Activated CD4-positive, alpha-beta T cell treated with anti-CD3 and anti-CD28 coated beads for 48 hours (primary cell): ENCODE results near the gene HDHD3.
A peak's percentile ranks its signal among the peaks of the same experiment; 100 is the strongest.

Experiments used
- DNase-seq: peaks from one replicate; pipeline ENCODE4 v3.0.0-alpha.2; 2020

The HDHD3 gene

DNA sequence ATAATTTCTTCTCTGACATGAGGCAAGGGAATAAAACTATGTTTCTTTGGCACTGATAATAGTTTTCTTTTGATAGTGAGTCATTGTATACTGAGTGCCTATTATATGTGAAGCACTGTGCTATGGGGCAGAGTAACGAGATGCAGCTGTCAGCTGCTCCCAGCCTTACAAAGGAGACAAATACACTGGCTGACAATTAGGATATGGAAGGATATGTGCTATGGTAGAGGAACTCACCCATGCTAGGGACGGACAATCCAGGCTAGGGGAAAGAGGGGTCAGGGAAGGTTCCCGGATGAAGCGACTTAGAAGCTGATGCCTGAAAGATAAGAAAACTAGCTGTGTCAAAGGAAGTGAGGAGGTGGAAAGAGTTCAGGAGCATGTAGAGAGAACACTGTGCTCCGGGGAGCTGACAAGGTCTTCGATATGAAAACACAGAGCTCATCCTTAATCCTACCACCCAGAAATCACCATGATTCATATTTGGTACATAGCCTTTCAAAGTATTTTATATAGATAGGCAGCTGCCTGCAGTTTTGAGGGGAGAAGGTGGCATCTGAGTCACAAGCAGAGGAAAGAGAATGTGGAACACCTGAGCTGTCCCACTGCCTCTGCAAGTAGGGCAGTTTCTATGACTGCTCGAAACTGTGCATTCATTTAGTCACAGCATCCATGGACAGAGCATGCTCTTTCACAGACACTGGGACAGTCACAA is 15.3 kb downstream of the HDHD3 start:
- peak; percentile 66 for DNase-seq

DNA sequence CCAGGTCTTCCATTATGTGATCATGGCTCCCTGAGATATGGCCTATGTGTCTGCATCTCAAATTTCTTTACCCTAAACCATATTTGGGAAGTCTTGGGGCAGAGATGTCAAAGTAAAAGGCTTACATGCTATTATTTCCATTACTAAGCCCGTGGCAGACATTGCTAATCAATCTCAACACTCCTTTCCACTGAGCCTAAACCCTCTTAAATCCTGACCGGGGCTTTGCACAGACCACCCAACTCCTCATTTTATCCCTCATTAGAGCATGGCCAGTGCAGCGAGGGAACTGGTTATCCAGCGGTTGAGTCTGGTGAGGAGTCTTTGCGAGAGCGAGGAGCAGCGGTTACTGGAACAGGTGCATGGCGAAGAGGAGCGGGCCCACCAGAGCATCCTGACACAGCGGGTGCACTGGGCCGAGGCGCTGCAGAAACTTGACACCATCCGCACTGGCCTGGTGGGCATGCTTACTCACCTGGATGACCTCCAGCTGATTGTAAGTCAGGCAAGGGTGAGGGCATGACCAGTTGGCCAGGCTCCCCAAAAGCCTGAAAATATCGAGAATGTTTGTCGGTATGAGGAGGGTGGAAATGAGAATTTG is 16.4 kb downstream of the HDHD3 start:
- no peak for DNase-seq

DNA sequence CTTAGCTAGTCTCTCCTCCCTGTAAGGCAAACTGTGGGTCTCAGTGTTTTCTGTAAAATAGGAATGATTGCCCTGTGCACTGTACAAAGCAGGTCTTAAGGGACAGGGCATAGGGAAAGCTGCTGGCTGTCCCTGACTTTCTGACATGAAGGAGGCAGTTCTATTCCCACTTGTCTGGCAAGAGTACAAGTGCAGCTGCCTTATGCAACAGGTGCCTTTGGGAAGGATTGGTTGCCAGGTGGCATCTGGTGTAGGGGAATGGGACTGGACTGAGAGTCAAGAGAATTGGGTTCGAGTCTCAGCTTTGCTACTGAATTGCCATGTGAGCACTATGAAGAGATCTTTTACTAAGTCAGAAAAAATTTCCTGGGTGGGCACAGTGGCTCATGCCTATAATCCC is 17.4 kb downstream of the HDHD3 start:
- no peak for DNase-seq

DNA sequence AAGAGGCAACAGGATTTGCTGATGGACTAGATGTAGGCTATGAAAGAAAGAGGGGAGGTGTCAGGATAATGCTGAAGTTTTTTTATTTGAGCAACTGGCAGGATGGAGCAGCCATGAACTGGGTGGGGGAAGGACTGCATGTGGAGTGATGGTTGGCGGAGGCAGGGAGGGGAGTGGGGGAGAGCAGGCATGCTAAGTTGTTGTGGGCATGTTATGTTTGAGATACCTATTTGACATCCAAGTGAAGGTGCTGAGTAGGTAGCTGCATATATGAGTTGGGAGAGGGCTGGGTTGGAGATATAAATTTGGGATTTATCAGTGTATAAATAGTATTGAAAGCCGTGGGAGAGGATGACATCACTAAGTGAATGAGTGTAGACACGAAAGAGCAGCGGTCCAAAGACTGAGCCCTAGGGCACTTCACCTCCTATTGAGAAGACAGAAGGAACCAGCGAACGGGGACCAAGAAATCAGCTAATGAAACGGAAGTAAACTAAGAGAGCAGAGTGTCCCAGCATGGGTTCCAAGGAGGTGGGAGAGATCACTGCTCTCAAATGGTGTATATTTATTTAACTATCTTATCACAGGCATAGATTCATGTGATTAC is 20.0 kb downstream of the HDHD3 start:
- no peak for DNase-seq

DNA sequence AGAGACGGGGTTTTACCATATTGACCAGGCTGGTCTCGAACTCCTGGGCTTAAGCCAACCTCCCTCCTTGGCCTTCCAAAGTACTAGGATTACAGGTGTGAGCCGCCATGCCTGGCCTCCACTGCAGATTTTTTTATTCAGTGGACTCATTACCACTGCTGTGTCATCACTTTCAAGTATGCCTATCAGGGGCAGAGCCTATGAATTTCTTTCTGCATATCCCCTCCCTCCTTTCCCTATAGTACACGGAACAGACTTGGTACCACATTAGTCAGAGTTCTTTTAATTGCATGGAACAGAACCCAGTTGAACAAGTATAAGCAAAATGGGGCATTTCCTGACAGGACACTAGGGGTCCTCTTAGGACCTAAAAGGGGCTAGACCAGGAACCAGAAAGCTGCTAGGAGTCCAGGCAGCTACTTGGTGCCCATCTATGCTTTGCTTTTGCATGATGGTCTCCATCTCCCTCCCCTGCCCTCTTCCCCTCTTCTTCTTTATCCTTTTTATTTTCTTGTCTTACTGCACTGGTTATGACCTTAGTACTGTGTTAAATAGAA is 21.7 kb downstream of the HDHD3 start:
- DNase-seq: no peak

DNA sequence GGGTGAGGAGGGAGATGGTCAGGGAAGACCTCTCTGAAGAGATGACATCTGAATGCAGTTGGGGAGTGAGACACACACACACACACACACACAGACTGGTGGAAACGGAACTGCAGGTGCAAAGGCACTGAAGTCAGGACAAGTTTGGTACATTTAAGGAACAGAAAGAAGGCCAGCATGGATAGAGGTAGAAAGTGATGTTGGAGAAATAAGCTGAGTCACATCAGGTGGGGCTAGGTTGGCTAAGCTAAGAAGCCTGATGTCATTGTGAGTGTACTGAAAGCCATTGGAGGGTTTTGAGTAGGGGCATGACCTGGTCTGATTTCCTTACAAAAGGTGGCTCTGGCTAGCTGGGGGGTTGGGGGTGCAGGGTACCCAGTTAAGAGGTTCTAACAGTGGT is 24.4 kb downstream of the HDHD3 start:
- DNase-seq: no peak

DNA sequence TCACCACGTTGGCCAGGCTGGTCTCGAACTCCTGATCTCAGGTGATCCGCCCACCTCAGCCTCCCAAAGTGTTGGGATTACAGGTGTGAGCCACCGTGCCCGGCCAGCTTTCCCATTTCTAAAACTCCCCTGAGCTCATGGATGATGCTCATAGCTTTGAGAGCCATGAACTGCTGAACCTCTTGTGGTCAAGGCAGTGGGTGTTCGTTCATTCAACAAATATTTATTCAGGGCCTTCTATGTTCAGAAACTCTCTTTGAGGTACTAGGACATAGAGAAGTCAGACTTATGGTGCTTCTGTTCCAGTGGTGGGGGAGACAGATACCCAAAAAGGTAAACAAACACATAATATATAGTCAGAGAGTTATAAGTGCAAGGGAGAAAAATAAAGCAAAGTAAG is 24.8 kb downstream of the HDHD3 start:
- DNase-seq: no peak

DNA sequence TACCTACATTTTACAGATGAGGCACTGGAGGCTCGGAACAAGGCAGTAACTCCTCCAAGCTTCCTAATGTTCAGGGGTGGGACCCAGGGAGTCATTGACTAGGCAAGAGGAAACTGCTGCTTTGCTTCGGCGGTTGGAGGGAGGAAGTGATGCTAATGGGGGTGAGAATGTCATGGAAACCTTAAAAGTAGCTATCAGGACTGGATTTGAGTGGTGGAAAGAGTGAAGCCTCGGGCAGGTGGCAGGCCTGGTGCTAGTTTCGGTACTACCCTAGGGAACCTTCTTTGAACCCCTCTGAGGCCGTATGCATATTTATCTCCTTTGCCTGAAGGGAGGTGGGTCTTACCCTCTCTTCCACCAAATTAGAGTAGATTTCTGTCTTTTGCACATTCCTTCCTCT is 25.8 kb downstream of the HDHD3 start:
- peak; percentile 69 for DNase-seq

DNA sequence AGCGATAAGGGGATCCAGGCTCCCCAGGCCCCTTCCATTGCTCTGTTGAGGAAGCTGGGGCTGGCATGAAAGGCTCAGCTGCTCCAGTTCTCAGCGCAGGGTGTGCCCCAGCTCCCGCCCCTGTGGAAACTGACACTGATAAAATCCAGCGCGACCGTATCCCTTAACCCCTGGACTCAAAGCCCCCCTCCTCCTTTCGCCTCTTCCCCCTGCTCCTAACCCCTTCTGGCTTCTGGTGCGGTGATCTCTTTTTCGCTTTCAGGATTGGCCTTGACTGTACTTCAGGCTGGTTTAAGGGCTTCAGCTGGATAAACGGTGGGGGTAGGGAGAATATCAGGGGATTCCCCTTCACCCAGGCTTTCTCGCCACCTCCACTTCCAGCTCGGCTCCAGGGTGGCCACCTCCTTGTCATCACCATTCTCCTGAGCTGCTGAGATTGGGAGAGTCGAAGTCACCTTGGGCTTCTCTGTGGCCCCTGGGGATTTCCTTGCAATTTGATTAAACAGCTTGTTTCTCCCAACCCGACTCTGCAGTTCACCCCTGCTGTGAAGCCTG is 26.6 kb downstream of the HDHD3 start:
- peak; percentile 32 for DNase-seq

DNA sequence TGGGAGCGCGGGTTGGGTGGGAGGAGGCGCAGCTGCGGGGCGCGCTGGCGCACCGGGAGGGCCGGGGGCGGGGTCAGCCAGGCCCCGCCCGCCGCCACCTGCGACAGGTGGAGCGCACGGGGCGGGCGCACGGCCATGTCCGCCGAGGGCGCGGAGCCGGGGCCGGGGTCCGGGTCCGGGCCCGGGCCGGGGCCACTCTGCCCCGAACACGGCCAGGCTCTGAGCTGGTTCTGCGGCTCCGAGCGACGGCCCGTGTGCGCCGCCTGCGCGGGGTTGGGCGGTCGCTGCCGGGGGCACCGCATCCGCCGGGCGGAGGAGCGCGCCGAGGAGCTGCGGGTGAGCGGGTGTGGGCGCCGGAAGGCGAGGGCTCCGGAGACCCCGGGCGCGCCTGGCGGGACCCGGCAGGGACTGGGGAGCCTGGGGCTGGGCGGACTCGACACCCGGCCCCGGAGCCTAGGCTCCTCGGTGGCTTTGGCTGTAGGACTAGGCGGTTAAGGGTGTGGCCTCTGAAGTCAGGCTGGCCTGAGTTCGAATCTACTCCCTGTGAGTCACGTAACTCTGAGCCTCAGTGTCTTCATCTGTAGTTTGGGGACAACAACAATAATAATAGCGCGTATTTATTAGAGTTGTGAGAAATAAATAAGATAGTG is 27.2 kb downstream of the HDHD3 start, which contains the start of gene BSPRY:
BSPRY (plus strand) TSS at position 97 of the 650 bp plus-strand sequence; CDS start at position 136, 39 bp downstream.
- DNase-seq: peak; percentile 48

DNA sequence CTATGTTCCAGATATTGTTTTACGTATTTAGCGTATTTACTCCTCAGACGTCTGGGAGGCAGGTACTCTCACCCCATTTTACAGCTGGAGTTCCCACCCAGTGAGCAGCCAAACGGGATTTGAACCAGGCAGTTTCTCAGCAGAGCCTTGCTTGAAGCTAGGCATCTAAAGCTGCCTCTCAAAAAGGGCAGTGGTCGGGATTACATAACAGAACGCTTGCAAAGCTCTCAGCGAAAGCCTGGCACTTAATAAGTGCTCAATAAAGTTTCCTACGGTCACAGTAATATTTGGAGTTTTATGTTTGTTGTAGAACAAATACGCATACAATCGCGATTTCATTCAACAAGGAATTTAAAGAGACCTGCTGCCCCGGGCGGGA is 27.7 kb downstream of the HDHD3 start:
- no peak for DNase-seq

DNA sequence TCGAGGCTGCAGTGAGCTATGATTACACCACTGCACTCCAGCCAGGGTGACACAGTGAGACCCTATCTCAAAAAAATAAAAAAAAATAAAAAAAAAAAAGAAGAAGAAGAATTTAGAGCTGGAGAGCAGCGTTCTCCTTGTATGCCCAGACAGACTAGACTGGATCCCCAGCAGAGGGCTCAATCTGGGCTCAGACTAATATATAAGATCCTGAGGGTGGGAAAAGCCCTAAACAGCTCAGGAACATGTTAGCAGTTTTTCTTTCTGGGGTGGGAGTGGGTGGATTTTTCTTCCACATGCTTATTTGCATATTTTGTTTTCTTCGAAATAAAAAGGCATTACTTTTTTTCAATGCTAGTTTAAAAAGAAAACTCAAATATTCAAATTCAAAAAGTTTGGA is 28.3 kb downstream of the HDHD3 start:
- no peak for DNase-seq

DNA sequence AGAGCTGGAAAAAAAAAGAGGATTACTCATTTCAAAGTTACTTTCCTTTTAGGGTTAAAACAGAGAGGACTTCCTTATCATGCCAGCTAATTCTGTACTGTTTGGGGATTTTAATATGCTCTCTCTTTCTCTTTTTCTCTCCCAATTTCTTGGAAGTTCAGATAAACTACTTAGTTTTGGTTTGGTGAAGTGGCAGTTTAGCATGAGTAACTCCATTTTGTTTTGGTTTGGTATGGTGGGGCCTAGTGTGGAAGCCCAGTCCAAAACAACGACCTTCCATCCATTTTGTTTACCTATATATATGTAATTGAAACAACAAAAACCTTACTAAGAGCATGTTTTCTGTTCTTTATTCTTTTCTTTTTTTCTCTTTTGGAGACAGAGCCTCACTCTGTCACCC is 31.1 kb downstream of the HDHD3 start:
- DNase-seq: no peak

DNA sequence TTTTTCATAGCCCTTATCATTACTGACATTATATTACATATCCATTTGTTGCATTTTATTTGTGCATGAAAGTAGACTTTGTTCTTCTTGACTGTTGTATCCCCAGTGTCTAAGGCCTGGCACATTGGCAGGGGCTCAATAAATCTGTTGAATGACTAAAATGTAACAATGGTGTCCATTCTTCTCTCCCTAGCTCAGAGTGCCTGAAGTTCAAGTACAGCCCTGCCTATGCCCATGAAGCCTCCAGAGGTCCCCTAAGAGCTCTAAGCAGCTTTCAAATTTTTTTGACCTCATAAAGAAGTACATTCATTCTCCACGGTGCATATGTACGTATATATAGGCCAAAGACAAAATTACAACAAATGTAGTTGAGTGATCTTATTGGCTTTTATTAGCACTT is 31.6 kb downstream of the HDHD3 start:
- DNase-seq: no peak

DNA sequence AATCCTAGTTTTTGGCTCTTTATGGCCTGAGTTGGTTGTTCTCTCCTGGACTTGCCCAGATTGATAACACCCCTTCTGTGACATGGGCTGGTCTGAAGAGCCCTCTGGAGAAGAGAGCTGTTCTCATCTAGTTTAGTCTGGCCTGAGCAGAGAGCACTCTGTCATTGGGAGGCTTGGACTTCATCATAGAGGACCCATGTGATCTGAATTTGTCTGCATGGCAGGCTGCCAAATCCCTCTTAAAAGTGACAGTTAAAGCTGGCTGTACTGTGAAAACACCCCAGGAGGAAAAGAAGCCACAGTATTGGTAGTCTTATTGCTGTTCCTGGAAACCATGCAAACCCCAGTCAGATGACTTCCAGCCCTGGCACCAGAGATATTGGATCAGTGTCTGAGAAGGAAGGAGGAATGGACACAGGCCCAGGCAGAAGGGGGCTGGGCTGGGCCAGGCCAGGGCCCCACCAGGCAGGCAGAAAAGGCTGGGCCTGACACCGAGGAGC is 33.0 kb downstream of the HDHD3 start:
- DNase-seq: no peak

DNA sequence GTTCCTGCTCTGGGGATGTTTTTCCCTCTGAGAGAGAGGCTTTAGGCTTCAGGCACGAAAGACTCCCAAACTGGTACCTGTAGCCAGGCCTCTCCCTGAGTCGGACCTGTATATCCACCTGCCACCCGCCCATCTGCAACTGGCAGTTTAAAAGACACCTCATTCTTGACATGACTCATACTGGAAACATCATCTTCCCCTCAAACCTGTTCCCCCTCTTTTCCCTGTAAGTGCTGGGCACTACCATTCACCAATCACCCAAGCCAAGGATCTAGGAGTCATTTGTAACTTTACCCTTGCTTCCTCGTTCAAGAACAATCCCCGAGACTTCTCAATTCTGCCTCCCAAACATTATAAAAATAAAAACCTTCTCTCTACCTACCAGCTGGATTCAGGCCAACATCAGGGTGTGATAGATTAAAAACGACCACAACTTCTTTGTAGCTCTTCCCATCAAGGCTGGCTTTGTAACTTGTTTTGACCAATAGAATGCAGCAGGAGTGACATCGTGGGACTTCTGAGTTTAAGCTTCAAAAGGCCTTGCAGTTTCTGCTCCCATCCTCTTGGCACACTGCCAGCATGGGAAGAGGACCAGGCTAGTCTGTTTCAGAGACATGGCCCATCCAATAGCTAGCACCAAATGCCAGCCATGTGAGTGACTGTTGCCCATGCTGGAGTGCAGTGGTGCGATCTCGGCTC is 34.9 kb downstream of the HDHD3 start:
- no peak for DNase-seq

DNA sequence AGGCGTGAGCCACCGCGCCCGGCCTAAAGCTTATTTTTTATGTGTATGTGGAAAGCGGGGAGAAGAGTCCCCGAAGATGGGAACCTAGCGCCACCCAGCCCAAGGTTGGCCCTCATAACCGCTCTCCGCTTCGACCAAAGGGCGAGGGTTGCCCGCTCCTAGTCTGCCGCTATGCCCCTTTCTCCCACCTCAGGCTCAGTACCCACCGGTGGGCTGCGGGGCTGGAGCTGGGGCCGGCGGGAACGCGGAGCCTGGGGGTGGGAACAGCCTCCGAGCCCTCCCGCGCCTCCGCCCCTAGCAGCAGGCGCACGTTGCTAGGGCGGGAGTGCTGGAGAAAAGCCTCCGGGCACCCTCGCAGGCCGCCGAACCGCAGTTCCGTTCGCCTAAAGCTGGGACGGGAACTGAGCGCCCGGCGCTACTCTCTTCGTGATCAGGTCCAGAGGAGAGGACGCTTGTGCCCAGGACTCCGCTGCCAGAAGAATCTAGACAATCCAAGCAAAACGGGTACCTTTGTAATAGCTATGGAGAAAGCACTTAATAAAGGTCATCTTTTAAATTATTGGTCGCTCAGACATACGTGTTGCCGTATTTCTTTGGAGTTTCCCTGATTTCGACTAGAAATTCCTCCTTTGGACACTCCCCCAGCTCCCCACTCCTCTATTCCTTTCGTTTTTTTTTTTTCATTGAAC is 36.6 kb downstream of the HDHD3 start, which contains the start of gene WDR31:
WDR31 (minus strand) TSS at position 265 of the 689 bp plus-strand sequence. CDS start 8,253 bp downstream, outside the sequence.
- peak; percentile 89 for DNase-seq

DNA sequence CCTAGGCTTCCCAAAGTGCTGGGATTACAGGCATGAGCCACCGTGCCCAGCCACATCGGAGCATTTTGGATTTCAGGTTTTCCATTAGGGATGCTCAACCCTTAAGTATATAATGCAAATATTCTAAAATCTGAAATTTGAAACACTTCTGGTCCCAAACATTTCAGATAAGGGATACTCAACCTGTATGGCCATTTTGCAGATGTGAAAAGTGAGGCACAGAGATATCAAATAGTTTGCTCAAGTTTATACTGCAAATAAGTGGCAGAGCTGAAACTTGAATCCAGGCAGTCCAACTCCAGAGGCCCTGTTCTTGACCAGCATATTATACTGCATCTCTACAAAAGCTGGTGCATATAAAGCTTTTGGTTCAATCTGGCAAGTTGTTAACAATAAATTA is 39.1 kb downstream of the HDHD3 start:
- DNase-seq: no peak

DNA sequence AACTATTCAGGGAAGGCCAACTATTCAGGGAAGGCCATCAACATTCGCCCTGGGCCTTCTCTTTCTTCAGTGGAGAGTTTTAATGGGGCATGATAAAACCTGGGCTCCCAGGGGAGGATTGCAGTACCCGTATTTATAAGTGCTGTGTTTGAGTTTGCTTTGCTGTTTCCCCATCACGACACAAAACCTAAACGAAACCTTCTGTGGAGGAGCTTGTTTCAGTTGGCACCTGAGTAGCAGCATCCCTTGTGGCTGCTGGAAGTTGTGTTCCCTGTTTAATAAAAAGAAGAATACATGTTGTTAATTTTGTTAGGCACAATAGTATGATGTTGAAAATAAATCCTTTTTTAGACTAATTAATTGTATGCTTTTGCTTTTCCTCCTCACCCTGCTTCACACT is 45.0 kb downstream of the HDHD3 start:
- DNase-seq: no peak

DNA sequence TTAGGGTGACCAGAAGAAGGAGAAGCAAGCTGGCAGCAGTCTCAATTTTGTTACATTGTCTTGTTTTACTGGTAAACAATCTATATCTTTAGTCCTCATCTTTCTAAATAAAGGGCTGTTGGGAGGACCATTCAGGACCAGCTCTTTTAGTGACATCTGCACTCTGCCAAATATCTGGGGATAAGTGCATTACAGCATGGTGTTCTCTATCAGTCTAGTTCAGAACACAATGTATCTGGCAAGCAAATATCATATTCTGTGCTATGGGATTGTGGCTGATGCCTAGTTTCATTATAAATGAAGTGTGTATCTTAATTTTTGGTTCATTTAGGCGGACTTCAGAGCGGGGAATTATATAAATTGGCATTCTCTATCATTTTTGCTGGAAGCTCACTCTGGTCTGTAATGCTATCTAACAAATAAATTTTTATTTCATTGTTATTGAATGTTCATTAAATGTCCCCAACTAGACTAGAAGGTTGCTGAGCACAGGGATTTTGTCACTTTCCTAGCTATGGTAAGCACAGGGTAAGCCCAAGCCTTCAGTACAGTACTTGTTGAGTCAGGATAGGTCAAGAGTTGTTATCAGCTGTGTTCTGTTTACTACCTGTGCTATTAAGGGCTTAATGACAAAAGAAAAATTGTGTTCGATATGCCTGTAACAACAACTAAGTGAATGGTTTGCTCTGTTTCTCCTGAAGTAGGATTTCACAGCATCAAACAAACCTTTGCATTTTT is 48.6 kb downstream of the HDHD3 start:
- DNase-seq: no peak

DNA sequence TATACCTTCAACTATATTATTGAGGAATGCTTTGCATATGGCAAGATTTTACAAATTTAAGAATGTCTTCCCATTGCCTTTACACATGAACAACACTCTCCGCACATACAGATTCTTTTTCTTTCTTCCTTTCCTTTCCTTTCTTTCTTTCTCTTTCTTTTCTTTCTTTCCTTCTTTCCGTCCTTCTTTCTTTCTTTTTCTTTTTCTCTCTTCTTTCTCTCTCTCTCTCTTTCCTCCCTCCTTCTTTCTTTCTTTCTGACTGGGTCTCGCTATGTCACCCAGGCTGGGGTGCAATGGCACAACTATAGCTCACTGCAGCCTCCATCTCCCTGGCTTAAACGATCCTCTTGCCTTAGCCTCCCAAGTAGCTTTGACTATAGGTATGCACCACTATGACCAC is 50.6 kb downstream of the HDHD3 start:
- no peak for DNase-seq
